Calu3 (cell line): Measurements from ENCODE around the gene GARS1. TPM values are rescaled to one million over a fixed set of nuclear protein-coding genes. Genes with fewer than 3 reads are reported as not detected.
"Not testable (repeated sequence)": the region's sequence is repeated elsewhere in the genome, so short reads cannot be mapped to it uniquely, and the experiment has no call there.

Experiments
- BruUV-seq: library from RNA; stranded (reverse); fragments of 400-500 nt; replicated peaks from 2 replicates; lab custom pipeline; 2021; lab: Mats Ljungman, UMichigan
- CTCF ChIA-PET: fragments of 300-600 bp; sonication (Branson Sonifier 250); formaldehyde crosslinking; loops from one replicate; lab custom pipeline; 2022; ENCODE audit warnings: antibody characterized with exemption; lab: Charles Lee
- DNase-seq: peaks from one replicate; pipeline ENCODE4 v3.0.0; 2022
- H3K27ac Mint-ChIP-seq: one replicate; pipeline ENCODE4 v1.8.0; 2022; ENCODE audit warnings: mixed read lengths; ENCODE audit not compliant: unreplicated experiment
- H3K27me3 Mint-ChIP-seq: one replicate; pipeline ENCODE4 v1.8.0; 2022; ENCODE audit warnings: mixed read lengths; ENCODE audit not compliant: unreplicated experiment
- H3K36me3 Mint-ChIP-seq: one replicate; pipeline ENCODE4 v1.8.0; 2022; ENCODE audit warnings: mild to moderate bottlenecking, moderate library complexity, mixed read lengths; ENCODE audit not compliant: insufficient read depth, unreplicated experiment
- H3K4me1 Mint-ChIP-seq: one replicate; pipeline ENCODE4 v1.8.0; 2022; ENCODE audit warnings: mild to moderate bottlenecking, low read depth, mixed read lengths; ENCODE audit not compliant: unreplicated experiment
- H3K4me3 Mint-ChIP-seq: one replicate; pipeline ENCODE4 v1.8.0; 2022; ENCODE audit warnings: mild to moderate bottlenecking, low read depth, moderate library complexity, mixed read lengths; ENCODE audit not compliant: unreplicated experiment
- H3K9me3 Mint-ChIP-seq: one replicate; pipeline ENCODE4 v1.8.0; 2022; ENCODE audit warnings: low read depth, mixed read lengths; ENCODE audit not compliant: unreplicated experiment
- intact Hi-C: fragments of 100-400 bp; cut with micrococcal nuclease; formaldehyde crosslinking; loops from one replicate; pipeline ENCODE4 v1.10.0; 2022; ENCODE audit not compliant: unreplicated experiment
- total RNA-seq: library from RNA; stranded (reverse); gene quantifications from 2 replicates; pipeline ENCODE4 v1.2.3, GENCODE V29; 2022
- TF ChIP-seq, protein P1 (sequence below): fragments of 200-600 bp; IDR thresholded peaks from one replicate; pipeline ENCODE4 v1.8.0; 2022; ENCODE audit warnings: antibody characterized with exemption; ENCODE audit not compliant: unreplicated experiment

The GARS1 gene
- total RNA-seq, 1 experiment from 2014 or later, result 283 TPM

GRCh38 chr7:30584965-30585364, 9.7 kb upstream of the GARS1 start:
- no TSS peak for BruUV-seq
- H3K9me3 Mint-ChIP-seq, result peaks cover 5% of the 10 kb centered on the region
- DNase-seq, result no peak
- intact Hi-C loops, result loop anchor here (5.0 kb wide), 1 partner anchor 218 kb away; no protein-coding TSS in a partner anchor
- CTCF ChIA-PET, result no interaction called here
- TF ChIP-seq, protein P1, sequence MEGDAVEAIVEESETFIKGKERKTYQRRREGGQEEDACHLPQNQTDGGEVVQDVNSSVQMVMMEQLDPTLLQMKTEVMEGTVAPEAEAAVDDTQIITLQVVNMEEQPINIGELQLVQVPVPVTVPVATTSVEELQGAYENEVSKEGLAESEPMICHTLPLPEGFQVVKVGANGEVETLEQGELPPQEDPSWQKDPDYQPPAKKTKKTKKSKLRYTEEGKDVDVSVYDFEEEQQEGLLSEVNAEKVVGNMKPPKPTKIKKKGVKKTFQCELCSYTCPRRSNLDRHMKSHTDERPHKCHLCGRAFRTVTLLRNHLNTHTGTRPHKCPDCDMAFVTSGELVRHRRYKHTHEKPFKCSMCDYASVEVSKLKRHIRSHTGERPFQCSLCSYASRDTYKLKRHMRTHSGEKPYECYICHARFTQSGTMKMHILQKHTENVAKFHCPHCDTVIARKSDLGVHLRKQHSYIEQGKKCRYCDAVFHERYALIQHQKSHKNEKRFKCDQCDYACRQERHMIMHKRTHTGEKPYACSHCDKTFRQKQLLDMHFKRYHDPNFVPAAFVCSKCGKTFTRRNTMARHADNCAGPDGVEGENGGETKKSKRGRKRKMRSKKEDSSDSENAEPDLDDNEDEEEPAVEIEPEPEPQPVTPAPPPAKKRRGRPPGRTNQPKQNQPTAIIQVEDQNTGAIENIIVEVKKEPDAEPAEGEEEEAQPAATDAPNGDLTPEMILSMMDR, result no peak
- H3K27me3 Mint-ChIP-seq, result no peaks in the 10 kb centered on the region
- H3K4me1 Mint-ChIP-seq, result no peaks in the 10 kb centered on the region
- H3K36me3 Mint-ChIP-seq, result peaks cover 7% of the 10 kb centered on the region
- H3K27ac Mint-ChIP-seq, result no peak overlapping the region
- no peak overlapping the region for H3K4me3 Mint-ChIP-seq

DNA sequence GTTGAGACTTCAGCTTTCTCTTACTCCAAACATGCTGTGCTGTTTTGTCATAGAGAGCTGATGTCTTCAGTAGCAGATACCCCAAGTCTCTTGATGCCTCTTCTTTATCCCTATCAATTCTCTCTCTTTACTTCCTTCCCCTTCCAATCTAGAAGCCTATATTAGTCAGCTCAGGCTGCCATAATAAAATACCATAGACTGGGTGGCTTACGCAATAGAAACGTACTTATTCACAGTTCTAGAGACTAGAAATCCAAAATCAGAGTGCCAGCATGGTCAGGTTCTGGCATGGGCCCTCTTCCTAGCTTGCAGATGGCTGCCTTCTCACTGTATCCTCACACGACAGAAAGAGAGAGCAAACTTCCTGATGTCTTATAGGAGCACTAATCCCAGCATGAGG, 9.0 kb upstream of the GARS1 start:
- Mint-ChIP-seq H3K27ac (no peak overlapping the region), H3K9me3 (no peaks in the 10 kb centered on the region), H3K36me3 (no peaks in the 10 kb centered on the region), H3K4me1 (no peaks in the 10 kb centered on the region), H3K4me3 (no peak overlapping the region), H3K27me3 (no peaks in the 10 kb centered on the region)
- BruUV-seq, result no TSS peak
- DNase-seq, result no peak
- TF ChIP-seq, protein P1, result no peak
- intact Hi-C loops, result no loop called here
- CTCF ChIA-PET, result no interaction called here

DNA sequence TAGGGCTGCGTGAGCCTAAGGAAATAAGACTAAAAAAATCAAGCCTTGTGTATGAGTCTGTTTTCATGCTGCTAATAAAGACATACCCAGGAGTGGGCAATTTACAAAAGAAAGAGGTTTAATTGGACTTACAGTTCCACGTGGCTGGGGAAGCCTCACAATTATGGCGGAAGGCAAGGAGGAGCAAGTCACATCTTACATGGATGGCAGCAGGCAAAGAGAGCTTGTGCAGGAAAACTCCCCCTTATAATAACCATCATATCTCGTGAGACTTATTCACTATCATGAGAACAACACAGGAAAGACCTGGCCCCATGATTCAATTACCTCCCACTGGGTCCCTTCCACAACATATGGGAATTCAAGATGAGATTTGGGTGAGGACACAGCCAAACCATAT, 7.1 kb upstream of the GARS1 start:
- H3K27me3 Mint-ChIP-seq, H3K4me3 Mint-ChIP-seq, BruUV-seq, H3K27ac Mint-ChIP-seq, CTCF ChIA-PET, DNase-seq, H3K4me1 Mint-ChIP-seq, H3K36me3 Mint-ChIP-seq, intact Hi-C loops, H3K9me3 Mint-ChIP-seq: not testable (repeated sequence)

DNA sequence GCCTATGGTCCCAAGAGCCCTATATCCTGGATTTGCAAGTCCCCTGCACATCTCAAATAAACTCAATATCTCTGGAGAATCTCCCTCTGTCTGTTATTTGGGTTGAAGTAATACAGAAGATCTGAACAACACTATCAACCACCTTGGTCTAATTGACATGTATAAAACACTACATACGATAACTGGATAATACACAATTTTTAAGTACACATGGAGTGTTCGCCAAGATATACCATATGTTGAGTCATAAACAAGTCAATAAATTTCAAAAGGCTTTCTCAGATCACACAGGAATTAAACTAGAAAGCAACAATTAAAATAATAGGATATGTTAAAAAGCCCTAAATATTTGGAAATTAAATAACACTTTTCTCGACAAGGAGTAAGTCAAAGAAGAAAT, 5.6 kb upstream of the GARS1 start:
- Mint-ChIP-seq H3K27ac (no peak overlapping the region), H3K4me1 (peaks cover 8% of the 10 kb centered on the region), H3K9me3 (no peaks in the 10 kb centered on the region), H3K36me3 (peaks cover 11% of the 10 kb centered on the region), H3K27me3 (no peaks in the 10 kb centered on the region), H3K4me3 (no peak overlapping the region)
- DNase-seq, result no peak
- BruUV-seq, result no TSS peak
- intact Hi-C loops, result loop anchor here (2.0 kb wide), 1 partner anchor 128 kb away; no protein-coding TSS in a partner anchor
- TF ChIP-seq, protein P1, result no peak
- CTCF ChIA-PET, result interaction anchor here (0.6 to 0.7 kb wide), 2 partner anchors 19 to 161 kb away, joined by 3 read pairs; no protein-coding TSS in a partner anchor

DNA sequence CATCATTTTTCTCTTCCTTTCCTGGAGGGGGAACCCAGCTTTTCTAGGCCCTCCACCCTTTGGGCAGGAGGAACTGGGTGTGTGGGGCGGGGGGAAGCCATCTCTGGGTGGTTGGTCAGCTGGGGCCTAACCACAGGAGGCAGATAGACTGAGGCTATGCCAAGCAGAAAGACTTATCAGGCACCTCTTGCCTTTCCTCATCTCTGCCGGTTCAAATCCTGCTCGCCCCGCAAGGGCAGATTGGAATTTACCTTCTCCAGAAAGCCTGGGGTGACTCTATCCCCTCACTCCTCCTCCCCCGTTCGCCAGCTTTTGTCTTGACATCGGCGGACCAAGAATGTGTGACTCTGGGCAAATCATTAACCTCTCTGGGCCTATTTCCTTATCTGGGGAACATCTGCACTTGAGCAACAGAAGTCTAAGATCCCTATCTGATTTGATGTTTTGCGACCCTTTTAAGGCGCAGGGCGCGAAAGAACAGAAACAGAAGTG, 584 bp upstream of the GARS1 start:
- peaks cover 23% of the 10 kb centered on the region for H3K4me1 Mint-ChIP-seq
- no peaks in the 10 kb centered on the region for H3K9me3 Mint-ChIP-seq
- TF ChIP-seq, protein P1, result no peak
- no peaks in the 10 kb centered on the region for H3K27me3 Mint-ChIP-seq
- peak overlapping the region; percentile 99 for H3K27ac Mint-ChIP-seq
- CTCF ChIA-PET, result interaction anchor here (1.0 kb wide), 1 partner anchor 19 kb away, joined by 4 read pairs; no protein-coding TSS in a partner anchor
- BruUV-seq, result TSS peak; percentile 72
- H3K4me3 Mint-ChIP-seq, result peak overlapping the region; percentile 91
- peaks cover 61% of the 10 kb centered on the region for H3K36me3 Mint-ChIP-seq
- DNase-seq, result peak; percentile 67
- intact Hi-C loops, result no loop called here
